Activated naive CD8-positive, alpha-beta T cell treated with anti-CD3 and anti-CD28 coated beads, Interleukin-2, amount 50 U/mL, for 24 hours (primary cell): ENCODE measurements around the gene PRXL2C.
"Not testable (repeated sequence)": the region's sequence is repeated elsewhere in the genome, so short reads cannot be mapped to it uniquely, and the experiment has no call there.

ENCODE experiments used
- ATAC-seq: fragments of 150-1000 bp; cut with Tn5 transposase; one replicate; pipeline ENCODE4 v1.10.0; 2021
- DNase-seq: peaks from one replicate; pipeline ENCODE4 v3.0.0; 2021
- H3K27ac Mint-ChIP-seq: one replicate; pipeline ENCODE4 v1.8.0; 2021; ENCODE audit warnings: mild to moderate bottlenecking, mixed read lengths
- H3K27me3 Mint-ChIP-seq: one replicate; pipeline ENCODE4 v1.8.0; 2021; ENCODE audit warnings: mixed read lengths
- H3K36me3 Mint-ChIP-seq: one replicate; pipeline ENCODE4 v1.8.0; 2021; ENCODE audit warnings: low read depth, mixed read lengths
- H3K4me1 Mint-ChIP-seq: one replicate; pipeline ENCODE4 v1.8.0; 2021; ENCODE audit warnings: mixed read lengths
- H3K4me3 Mint-ChIP-seq: one replicate; pipeline ENCODE4 v1.8.0; 2021; ENCODE audit warnings: mild to moderate bottlenecking, moderate library complexity, mixed read lengths
- H3K9me3 Mint-ChIP-seq: one replicate; pipeline ENCODE4 v1.8.0; 2021; ENCODE audit warnings: mixed read lengths

Gene PRXL2C

DNA sequence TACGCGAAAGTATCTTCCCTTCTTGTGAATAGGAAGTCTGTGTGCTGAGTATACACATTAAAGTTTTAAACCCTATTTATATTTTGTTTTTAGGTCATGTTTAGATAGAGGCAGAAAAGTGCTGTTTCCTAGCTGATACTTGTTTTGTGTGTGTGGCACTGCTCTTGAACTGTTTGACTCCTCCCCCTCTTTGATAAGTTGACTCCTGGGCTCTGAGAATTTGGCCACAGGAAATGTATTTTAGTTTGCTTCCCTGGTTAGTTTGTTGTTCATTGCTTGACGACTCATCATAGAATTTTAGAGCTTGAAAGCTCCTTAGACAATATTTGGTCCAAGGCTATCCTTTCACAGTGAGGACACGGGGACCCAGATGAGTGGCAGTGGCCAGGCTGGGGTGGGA lies 33.5 kb downstream of the PRXL2C start:
- Mint-ChIP-seq H3K36me3 (no peaks in the 10 kb centered on the region), H3K9me3 (no peaks in the 10 kb centered on the region), H3K27ac (no peak overlapping the region), H3K27me3 (peaks cover 48% of the 10 kb centered on the region), H3K4me1 (peaks cover 4% of the 10 kb centered on the region), H3K4me3 (no peak overlapping the region)
- DNase-seq (no peak), ATAC-seq (no peak)

DNA sequence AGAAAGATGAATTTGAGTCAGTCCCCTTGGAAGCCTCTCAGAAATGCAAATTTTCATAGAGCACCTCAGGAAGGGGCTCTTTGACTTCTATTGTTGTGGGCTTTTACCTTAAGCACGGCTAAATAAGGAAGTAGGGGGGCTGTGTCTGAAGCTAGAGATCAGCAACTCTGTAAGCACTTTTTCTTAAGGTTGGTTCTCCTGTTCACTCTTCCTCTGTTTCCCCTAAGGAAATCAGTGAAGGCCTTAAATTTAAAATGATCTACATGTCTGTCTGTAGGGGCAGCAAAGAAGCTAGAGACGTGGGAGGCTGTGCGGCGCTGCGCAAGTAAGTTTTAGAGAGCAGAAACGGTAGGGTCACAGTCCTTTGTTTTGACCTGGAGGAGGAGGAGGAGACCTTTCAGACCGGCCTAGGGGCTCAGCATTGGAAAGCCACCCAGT lies 34.3 kb downstream of the PRXL2C start:
- Mint-ChIP-seq H3K4me3 (no peak overlapping the region), H3K27ac (no peak overlapping the region), H3K36me3 (no peaks in the 10 kb centered on the region), H3K27me3 (peaks cover 53% of the 10 kb centered on the region), H3K4me1 (peaks cover 4% of the 10 kb centered on the region), H3K9me3 (no peaks in the 10 kb centered on the region)
- ATAC-seq (no peak), DNase-seq (no peak)

DNA sequence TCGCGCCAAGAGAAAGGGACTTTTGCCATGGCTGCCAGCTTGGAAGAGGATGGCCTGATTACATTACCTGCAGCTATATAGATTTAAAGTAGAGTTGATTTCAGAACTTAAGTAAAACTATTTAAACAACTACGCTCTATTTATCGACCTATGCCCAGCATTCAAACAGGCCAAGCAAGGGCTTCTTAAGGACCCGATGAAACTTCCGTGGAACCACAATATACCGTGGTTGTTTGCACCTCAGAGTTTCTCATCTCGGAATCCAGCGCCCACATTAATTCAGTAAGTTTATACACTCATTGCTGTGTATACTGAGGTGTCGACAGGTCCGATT lies 35.0 kb downstream of the PRXL2C start:
- Mint-ChIP-seq H3K36me3 (no peaks in the 10 kb centered on the region), H3K4me1 (peaks cover 4% of the 10 kb centered on the region), H3K27ac (no peak overlapping the region), H3K27me3 (peaks cover 60% of the 10 kb centered on the region), H3K9me3 (no peaks in the 10 kb centered on the region), H3K4me3 (peak overlapping the region; percentile 46)
- no peak for DNase-seq
- no peak for ATAC-seq

DNA sequence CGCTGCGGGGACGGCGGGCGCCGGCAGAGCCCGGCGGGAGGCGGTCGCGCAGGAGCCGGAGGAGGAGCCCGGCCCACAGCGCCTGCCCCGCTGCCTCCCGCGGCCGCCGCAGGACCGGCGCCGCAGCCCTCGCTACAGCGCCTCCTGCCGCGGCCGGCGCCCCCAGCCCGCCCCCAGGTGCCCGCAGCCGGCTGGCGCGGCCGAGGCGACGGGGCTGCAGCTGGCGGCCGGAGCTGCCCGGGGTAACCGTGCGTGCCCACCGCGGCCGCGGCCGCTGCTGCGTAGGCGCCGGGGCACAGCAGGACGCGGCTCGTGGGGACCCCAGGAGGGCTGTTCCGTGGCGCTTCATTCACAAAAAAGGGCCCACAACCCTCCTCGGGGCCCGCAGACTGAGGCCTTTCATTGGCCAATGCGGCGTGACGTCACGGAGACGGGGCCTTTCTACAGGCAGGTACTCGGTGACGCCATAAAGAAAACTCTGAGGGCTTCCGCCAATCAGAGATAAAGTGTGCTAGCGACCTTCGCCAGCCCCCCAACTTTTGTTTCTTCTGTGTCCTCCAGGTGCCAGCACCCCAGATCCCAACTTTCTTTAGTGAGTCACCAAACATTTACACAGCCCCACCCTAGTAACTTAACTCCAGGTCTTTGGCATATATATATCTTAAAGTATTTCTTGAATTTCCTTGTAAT lies 35.5 kb downstream of the PRXL2C start, which contains the start of gene CDC14B:
CDC14B (minus strand) TSS at position 353 of the 690 bp plus-strand sequence. CDS start 465 bp downstream, outside the sequence.
- Mint-ChIP-seq H3K36me3 (no peaks in the 10 kb centered on the region), H3K4me3 (peak within 1 kb of the TSS; percentile 55), H3K27me3 (peaks cover 62% of the 10 kb centered on the region), H3K9me3 (no peaks in the 10 kb centered on the region), H3K4me1 (peaks cover 4% of the 10 kb centered on the region), H3K27ac (no peak within 1 kb of the TSS)
- ATAC-seq (peak; percentile 68), DNase-seq (peak; percentile 74)

GRCh38 chr9:96619124-96619465 lies 36.0 kb downstream of the PRXL2C start:
- Mint-ChIP-seq H3K36me3 (no peaks in the 10 kb centered on the region), H3K4me1 (peaks cover 4% of the 10 kb centered on the region), H3K27ac (no peak overlapping the region), H3K4me3 (no peak overlapping the region), H3K27me3 (peaks cover 62% of the 10 kb centered on the region), H3K9me3 (no peaks in the 10 kb centered on the region)
- peak; percentile 3 for ATAC-seq
- DNase-seq, result no peak

DNA sequence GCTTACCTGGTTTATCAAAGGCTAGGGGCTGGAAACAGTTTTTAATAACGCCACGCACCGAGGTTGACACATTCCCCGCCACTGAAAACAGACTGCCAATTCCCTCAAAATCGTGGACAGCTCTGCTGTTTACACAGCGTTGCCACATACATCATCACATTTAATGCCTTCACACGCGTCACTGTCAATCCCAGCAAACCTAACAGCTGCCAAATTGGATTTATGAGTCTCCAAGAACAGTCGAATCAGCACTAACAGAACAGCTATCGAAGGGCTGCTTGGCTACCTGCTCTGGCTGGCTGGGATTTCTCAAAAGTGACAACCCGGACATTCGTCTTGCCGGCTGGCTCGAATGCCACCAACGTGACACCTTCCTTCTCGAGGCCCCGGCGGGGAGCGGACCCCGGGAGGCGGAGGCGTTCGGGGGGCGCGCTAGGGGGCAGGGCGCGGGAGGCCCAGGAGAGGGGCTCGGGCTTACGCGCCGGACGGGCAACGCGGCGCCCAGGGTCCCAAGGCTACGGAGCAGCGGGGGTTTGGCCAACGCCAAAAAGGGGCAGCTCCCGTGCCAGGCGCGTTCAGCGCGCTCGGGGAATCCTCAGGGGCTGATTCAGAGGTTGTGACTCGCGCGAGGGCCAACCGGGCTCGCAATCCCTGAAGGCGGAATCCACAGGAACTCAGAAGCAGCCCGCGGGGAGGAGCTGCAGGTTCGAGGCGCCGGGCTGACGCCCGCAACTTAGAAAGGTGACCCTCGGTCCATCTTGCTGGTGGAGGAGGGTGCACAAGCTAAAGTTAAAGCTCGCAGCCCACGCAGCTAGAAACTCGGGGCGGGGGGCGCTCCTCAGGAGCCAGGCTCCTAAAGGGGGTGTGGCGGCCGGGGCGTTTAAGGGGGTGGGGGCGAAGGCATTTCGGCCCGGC lies 36.7 kb downstream of the PRXL2C start:
- Mint-ChIP-seq H3K4me3 (peak overlapping the region; percentile 55), H3K36me3 (no peaks in the 10 kb centered on the region), H3K9me3 (no peaks in the 10 kb centered on the region), H3K27ac (no peak overlapping the region), H3K4me1 (peaks cover 4% of the 10 kb centered on the region), H3K27me3 (peaks cover 62% of the 10 kb centered on the region)
- ATAC-seq, result no peak
- DNase-seq, result peak; percentile 19

- Mint-ChIP-seq H3K4me3 (peak overlapping the region; percentile 55), H3K4me1 (peaks cover 4% of the 10 kb centered on the region), H3K36me3 (no peaks in the 10 kb centered on the region), H3K27ac (no peak overlapping the region), H3K27me3 (peaks cover 65% of the 10 kb centered on the region), H3K9me3 (no peaks in the 10 kb centered on the region)
- DNase-seq (no peak), ATAC-seq (no peak)
These were observed 37.5 kb downstream of the PRXL2C start for GRCh38 chr9:96617439-96618185.

DNA sequence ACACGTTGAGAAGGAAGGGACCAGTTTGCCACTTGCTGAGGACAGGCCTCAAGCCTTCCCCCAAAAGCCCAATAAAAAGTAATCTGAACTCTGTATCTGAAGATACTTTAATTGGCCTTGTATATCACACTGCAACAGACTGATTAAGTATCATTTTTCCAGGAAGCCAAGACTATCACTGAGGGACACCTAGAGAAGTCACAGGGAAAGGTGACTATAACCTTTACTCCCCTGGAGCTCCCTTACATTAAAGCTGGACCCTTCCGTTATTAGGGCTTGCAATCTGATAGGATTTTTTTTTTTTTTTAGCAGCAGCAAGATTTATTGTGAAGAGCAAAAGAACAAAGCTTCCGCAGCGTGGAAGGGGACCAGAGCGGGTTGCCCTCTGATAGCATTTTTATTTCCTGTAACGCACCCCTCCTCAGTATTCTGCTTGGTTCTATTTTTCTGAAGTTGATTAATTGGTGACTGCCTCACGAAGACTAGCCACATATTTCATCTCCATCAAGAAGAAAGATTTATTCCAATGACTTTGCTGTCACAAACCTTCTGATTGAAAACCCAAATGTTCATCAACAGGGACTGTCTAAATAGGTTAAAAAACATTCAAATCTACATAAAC lies 38.2 kb downstream of the PRXL2C start:
- no peak for DNase-seq
- Mint-ChIP-seq H3K4me1 (peaks cover 4% of the 10 kb centered on the region), H3K27me3 (peaks cover 67% of the 10 kb centered on the region), H3K4me3 (no peak overlapping the region), H3K27ac (no peak overlapping the region), H3K36me3 (no peaks in the 10 kb centered on the region), H3K9me3 (no peaks in the 10 kb centered on the region)
- no peak for ATAC-seq

DNA sequence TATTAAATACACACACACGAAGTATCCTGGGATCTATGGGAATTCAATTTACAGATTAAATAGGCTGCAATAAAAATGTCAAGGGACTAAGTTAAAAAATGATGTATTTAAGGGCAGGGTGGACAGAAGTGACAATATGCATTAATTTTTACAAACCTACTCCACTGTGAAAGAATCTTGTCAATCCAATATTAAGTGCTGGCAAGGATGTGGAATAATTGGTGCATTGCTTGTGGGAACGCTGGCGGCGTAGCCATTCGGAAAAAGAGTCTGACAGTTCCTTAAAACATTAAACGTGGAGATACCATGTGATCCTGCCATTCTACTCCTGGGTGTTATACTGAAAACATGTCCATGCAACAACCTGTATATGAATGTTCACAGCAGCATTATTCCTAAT lies 39.7 kb downstream of the PRXL2C start:
- no peak for ATAC-seq
- Mint-ChIP-seq H3K9me3 (no peaks in the 10 kb centered on the region), H3K27ac (no peak overlapping the region), H3K4me1 (peaks cover 4% of the 10 kb centered on the region), H3K36me3 (no peaks in the 10 kb centered on the region), H3K27me3 (peaks cover 65% of the 10 kb centered on the region), H3K4me3 (no peak overlapping the region)
- DNase-seq, result no peak

DNA sequence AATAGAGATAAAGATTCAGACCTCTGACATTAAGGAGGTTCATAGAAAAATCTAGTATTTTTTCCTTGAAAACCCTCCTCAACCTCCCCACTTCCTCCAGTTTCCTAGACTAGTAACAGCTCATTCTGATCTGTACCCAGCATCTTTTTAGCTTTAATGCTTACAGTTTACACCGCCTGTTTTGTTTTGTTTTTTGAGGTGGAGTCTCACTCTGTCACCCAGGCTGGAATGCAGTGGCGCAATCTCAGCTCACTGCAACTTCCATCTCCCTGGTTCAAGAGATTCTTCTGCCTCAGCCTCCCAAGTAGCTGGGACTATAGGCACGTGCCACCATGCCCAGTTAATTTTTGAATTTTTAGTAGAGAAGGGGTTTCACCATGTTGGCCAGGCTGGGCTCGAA lies 40.5 kb downstream of the PRXL2C start:
- not testable (repeated sequence) for H3K4me1 Mint-ChIP-seq, ATAC-seq, H3K27ac Mint-ChIP-seq, H3K36me3 Mint-ChIP-seq, DNase-seq, H3K4me3 Mint-ChIP-seq, H3K9me3 Mint-ChIP-seq
- peaks cover 62% of the 10 kb centered on the region for H3K27me3 Mint-ChIP-seq

DNA sequence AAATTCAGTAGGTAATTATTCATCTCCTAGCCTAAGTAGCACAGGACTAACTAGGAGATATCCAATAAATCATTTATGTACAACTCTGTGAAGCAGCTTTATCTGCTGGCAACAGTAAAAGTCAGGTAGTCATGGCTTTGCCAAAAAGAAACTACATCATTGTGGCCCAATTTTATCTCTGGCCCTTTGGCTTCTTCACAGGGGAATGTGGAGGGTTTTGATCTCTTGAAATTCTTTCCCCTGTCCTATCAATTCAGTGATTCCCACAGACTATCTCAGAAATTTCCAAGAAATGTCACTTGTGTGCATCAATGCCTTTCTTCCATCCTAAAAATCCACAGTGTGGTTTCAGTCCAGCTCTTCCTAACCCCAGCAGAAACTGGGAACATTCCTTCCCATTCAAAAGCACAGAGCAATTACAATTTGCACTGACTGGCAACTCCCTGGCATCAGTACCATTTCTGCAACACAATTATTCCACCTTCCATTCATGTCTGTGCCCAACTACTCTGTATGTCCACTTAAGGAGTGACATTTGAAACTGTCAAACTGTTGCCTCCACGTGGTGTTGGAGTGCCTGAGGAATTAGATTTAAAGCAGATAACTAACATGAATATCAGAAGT lies 42.0 kb downstream of the PRXL2C start:
- no peaks in the 10 kb centered on the region for H3K36me3 Mint-ChIP-seq
- DNase-seq, result no peak
- H3K27ac Mint-ChIP-seq, result no peak overlapping the region
- ATAC-seq, result no peak
- H3K4me3 Mint-ChIP-seq, result no peak overlapping the region
- H3K9me3 Mint-ChIP-seq, result no peaks in the 10 kb centered on the region
- peaks cover 71% of the 10 kb centered on the region for H3K27me3 Mint-ChIP-seq
- no peaks in the 10 kb centered on the region for H3K4me1 Mint-ChIP-seq

GRCh38 chr9:96612105-96612965 lies 42.8 kb downstream of the PRXL2C start:
- ATAC-seq (no peak), DNase-seq (no peak)
- Mint-ChIP-seq H3K4me1 (no peaks in the 10 kb centered on the region), H3K36me3 (no peaks in the 10 kb centered on the region), H3K4me3 (no peak overlapping the region), H3K9me3 (no peaks in the 10 kb centered on the region), H3K27ac (no peak overlapping the region), H3K27me3 (peaks cover 66% of the 10 kb centered on the region)

- Mint-ChIP-seq H3K36me3 (no peaks in the 10 kb centered on the region), H3K4me1 (no peaks in the 10 kb centered on the region), H3K4me3 (no peak overlapping the region), H3K27ac (no peak overlapping the region), H3K9me3 (no peaks in the 10 kb centered on the region), H3K27me3 (peaks cover 58% of the 10 kb centered on the region)
- DNase-seq (no peak), ATAC-seq (no peak)
These were observed 43.8 kb downstream of the PRXL2C start for GRCh38 chr9:96611302-96611701.
